Liver (tissue), 9 donors: ENCODE results near the gene XG. TPM values are rescaled to one million over a fixed set of nuclear protein-coding genes. Genes with fewer than 3 reads are reported as not detected.
A peak's percentile ranks its signal among the peaks of the same experiment; 100 is the strongest.

Source experiments
- DNase-seq: peaks from one replicate; pipeline ENCODE4 v3.0.0-alpha.2; 2017; ENCODE audit warnings: low spot score
- H3K27ac ChIP-seq, 2 donors: one replicate each; pipeline ENCODE4 v1.7.0; 2013; ENCODE audit warnings: inconsistent platforms in 2 of 2, low read length in 2 of 2, control low read depth in 1 of 2, low read depth in 1 of 2, mild to moderate bottlenecking in 1 of 2
- H3K27me3 ChIP-seq, 4 donors: one replicate each; pipeline versions ENCODE4 v1.6.1 to v1.7.0; 2013; ENCODE audit warnings: low read length in 3 of 4, inconsistent platforms in 1 of 4, mild to moderate bottlenecking in 1 of 4, moderate library complexity in 1 of 4; ENCODE audit not compliant: control insufficient read depth in 4 of 4, insufficient read depth in 4 of 4
- H3K36me3 ChIP-seq, 4 donors: one replicate each; pipeline versions ENCODE4 v1.6.1 to v1.7.0; 2013; ENCODE audit warnings: low read length in 3 of 4, mild to moderate bottlenecking in 3 of 4, low read depth in 1 of 4, moderate library complexity in 1 of 4; ENCODE audit not compliant: control insufficient read depth in 4 of 4, insufficient read depth in 3 of 4
- H3K4me1 ChIP-seq, 4 donors: one replicate each; pipeline versions ENCODE4 v1.6.1 to v1.7.0; 2013; ENCODE audit warnings: low read length in 3 of 4, mild to moderate bottlenecking in 3 of 4, moderate library complexity in 1 of 4; ENCODE audit not compliant: control insufficient read depth in 4 of 4, insufficient read depth in 4 of 4
- H3K4me3 ChIP-seq, 3 donors: one replicate each; pipeline versions ENCODE4 v1.6.1 to v1.7.0; 2013; ENCODE audit warnings: low read length in 3 of 3, control low read depth in 1 of 3, low read depth in 1 of 3, mild to moderate bottlenecking in 1 of 3
- H3K9ac ChIP-seq, 2 donors: one replicate each; pipeline ENCODE4 v1.7.0; 2013; ENCODE audit warnings: low read length in 2 of 2, mild to moderate bottlenecking in 2 of 2, moderate library complexity in 2 of 2, control low read depth in 1 of 2, low read depth in 1 of 2
- H3K9me3 ChIP-seq, 4 donors: one replicate each; pipeline versions ENCODE4 v1.6.1 to v1.7.0; 2013; ENCODE audit warnings: low read length in 3 of 4; ENCODE audit not compliant: control insufficient read depth in 4 of 4
- EGR1 ChIP-seq, 2 donors: IDR thresholded peaks; 2 replicates each; pipeline ENCODE4 v1.6.1; 2016 to 2018; ENCODE audit warnings: antibody characterized with exemption in 2 of 2, low read depth in 2 of 2
- FOXA1 ChIP-seq: IDR thresholded peaks from 2 replicates; pipeline ENCODE4 v1.6.1; 2016; ENCODE audit warnings: antibody characterized with exemption
- FOXA2 ChIP-seq: IDR thresholded peaks from 2 replicates; pipeline ENCODE4 v1.6.1; 2016; ENCODE audit warnings: antibody characterized with exemption
- GABPA ChIP-seq, 2 donors: IDR thresholded peaks in 1 of 2; conservative IDR thresholded peaks in 1 of 2; 2 replicates each; pipeline ENCODE4 v1.6.1; 2016; ENCODE audit warnings: antibody characterized with exemption in 2 of 2, mild to moderate bottlenecking in 1 of 2, moderate library complexity in 1 of 2
- HNF4A ChIP-seq, 2 donors: conservative IDR thresholded peaks; 2 replicates each; pipeline ENCODE4 v1.6.1; 2016; ENCODE audit warnings: antibody characterized with exemption in 2 of 2, mild to moderate bottlenecking in 2 of 2
- HNF4G ChIP-seq: IDR thresholded peaks from 2 replicates; pipeline ENCODE4 v1.6.1; 2016; ENCODE audit warnings: antibody characterized with exemption
- JUND ChIP-seq, 2 donors: IDR thresholded peaks; 2 replicates each; pipeline ENCODE4 v1.6.1; 2016; ENCODE audit warnings: antibody characterized with exemption in 2 of 2
- NR2F2 ChIP-seq: IDR thresholded peaks from 2 replicates; pipeline ENCODE4 v1.6.1; 2016; ENCODE audit warnings: antibody characterized with exemption
- RAD21 ChIP-seq, 2 donors: IDR thresholded peaks; 2 replicates each; pipeline ENCODE4 v1.6.1; 2016; ENCODE audit warnings: antibody characterized with exemption in 2 of 2, mild to moderate bottlenecking in 2 of 2
- RXRA ChIP-seq, 2 donors: IDR thresholded peaks; 2 replicates each; pipeline ENCODE4 v1.6.1; 2017 to 2018; ENCODE audit warnings: antibody characterized with exemption in 2 of 2, mild to moderate bottlenecking in 1 of 2
- TAF1 ChIP-seq: conservative IDR thresholded peaks from 2 replicates; pipeline ENCODE4 v1.6.1; 2016; ENCODE audit warnings: antibody characterized with exemption, mild to moderate bottlenecking
- YY1 ChIP-seq: IDR thresholded peaks from 2 replicates; pipeline ENCODE4 v1.6.1; 2016; ENCODE audit warnings: antibody characterized with exemption, mild to moderate bottlenecking
- WGBS: extraction: QIAGEN DNeasy Blood & Tissue Kit; methylation state at CpG from one replicate; pipeline ENCODE4 v1.1.7; 2013; 5-methylcytosine and 5-hydroxymethylcytosine counted together
- polyA plus RNA-seq, 2 donors: library from polyadenylated mRNA; stranded (reverse) in 1 of 2; unstranded in 1 of 2; fragments of 200-250 nt in 1 of 2; fragments of >200 nt in 1 of 2; fragmentation: Nextera tagmentation in 1 of 2; extraction: Ambion mirVana in 1 of 2; gene quantifications; one replicate each; pipeline versions ENCODE4 v1.2.1 to v1.2.3, GENCODE V29; 2013 to 2015
- total RNA-seq, 2 donors: library from RNA; depleted of rRNA; stranded (reverse); fragments of >200 nt; gene quantifications; one replicate each; pipeline ENCODE4 v1.2.3, GENCODE V29; 2014
- TF ChIP-seq, protein P1 (sequence below): fragments of 150-350 bp; IDR thresholded peaks from 2 replicates; pipeline ENCODE4 v1.5.1; 2017; ENCODE audit warnings: improper control_type of control experiment, low read depth, low read length; ENCODE audit not compliant: missing input control
- TF ChIP-seq, protein P2 (sequence below): IDR thresholded peaks from 2 replicates; pipeline ENCODE4 v1.6.1; 2016; ENCODE audit warnings: antibody characterized with exemption
- TF ChIP-seq, protein P3 (sequence below): IDR thresholded peaks from 2 replicates; pipeline ENCODE4 v1.6.1; 2016; ENCODE audit warnings: antibody characterized with exemption
- TF ChIP-seq, protein P4 (sequence below): IDR thresholded peaks from 2 replicates; pipeline ENCODE4 v1.6.1; 2016; ENCODE audit warnings: antibody characterized with exemption
- TF ChIP-seq, protein P5 (sequence below): IDR thresholded peaks from 2 replicates; pipeline ENCODE4 v1.6.1; 2016; ENCODE audit warnings: antibody characterized with exemption, mild to moderate bottlenecking
- donor health status: healthy.
- donor health status: healthy.
- donor health status: healthy.
- donor health status: healthy.
- donor health status: healthy.

The XG gene
- total and polyA plus RNA-seq, 4 donors, result 0.02 to 0.93 (median 0.74) TPM; not detected in 1

DNA sequence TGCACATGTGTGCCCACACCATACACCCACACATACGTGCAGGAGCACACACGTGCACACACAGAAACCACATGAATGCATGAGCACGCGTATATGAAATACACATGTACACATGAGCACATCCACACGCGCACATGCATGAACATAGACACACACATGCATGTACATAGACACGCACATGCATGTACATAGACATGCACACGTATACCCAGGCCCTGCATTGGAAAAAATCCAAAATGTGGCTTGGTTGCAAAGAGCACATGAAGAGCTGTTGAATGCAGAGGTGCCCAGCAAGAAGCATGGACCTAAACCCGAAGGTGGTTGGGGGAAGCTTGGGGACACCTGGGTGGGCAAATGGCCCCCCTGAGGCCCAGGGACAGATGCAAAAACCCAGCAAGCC is 42.3 kb upstream of the XG start (continued):
- TF ChIP-seq, protein P1, sequence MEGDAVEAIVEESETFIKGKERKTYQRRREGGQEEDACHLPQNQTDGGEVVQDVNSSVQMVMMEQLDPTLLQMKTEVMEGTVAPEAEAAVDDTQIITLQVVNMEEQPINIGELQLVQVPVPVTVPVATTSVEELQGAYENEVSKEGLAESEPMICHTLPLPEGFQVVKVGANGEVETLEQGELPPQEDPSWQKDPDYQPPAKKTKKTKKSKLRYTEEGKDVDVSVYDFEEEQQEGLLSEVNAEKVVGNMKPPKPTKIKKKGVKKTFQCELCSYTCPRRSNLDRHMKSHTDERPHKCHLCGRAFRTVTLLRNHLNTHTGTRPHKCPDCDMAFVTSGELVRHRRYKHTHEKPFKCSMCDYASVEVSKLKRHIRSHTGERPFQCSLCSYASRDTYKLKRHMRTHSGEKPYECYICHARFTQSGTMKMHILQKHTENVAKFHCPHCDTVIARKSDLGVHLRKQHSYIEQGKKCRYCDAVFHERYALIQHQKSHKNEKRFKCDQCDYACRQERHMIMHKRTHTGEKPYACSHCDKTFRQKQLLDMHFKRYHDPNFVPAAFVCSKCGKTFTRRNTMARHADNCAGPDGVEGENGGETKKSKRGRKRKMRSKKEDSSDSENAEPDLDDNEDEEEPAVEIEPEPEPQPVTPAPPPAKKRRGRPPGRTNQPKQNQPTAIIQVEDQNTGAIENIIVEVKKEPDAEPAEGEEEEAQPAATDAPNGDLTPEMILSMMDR, result no peak
- TF ChIP-seq EGR1 (IDR thresholded peaks at IDR 0.05; ENCODE audit: low read depth in 2 of 2) (no peak), FOXA2 (no peak), HNF4G (no peak), RXRA (IDR thresholded peaks at IDR 0.05) (no peak)

DNA sequence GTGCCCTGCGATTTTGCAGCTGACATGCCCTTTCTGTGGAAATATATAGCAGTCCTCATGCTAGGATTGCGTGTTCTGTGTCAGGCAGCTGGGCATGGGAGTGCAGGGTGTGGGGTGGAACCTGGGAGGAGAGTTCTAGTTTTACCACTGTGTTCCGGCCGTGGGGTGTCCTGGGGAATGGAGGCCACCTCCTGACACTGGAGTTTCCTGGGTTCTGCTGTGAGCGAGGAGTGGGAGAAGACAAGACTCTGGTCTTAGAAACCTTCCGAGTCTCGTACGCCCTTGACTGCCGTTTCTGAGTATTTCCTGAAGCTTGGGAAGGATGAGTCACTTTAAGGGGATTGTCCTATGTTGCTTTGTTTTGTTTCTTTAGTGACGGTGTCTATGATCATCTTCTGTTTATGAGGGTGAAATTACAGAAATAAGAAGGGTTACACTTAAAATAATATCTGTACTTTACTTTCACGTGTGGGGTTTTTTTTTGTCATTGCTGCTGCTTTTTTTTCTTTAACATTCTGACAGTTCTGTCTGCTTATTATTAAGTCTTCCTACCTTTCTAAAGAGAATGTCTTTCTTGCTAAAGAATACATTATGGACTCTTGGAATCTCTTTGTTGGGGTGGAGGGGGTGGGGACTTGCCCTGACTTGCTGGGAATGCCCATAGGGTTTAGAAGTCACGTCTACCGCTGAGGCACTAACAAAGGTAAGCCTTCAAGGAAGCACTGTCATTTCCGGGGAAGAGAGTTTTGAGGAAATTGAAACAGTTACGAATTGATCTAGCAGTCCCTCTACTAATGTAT is 41.6 kb upstream of the XG start:
- Histone ChIP-seq H3K9me3 (no peaks in the 10 kb centered on the region), H3K9ac (no peak overlapping the region), H3K4me1 (peaks cover 1 to 12% (median 6%) of the 10 kb centered on the region in 4 donors), H3K36me3 (peaks cover 0 to 8% (median 3%) of the 10 kb centered on the region in 4 donors), H3K27ac (peak overlapping the region; percentile 14 to 64), H3K27me3 (no peaks in the 10 kb centered on the region), H3K4me3 (no peak overlapping the region)
- TF ChIP-seq JUND (IDR thresholded peaks at IDR 0.05), result peak in 1 of 2 donors; percentile 42
- TF ChIP-seq TAF1, result no peak
- no peak for TF ChIP-seq HNF4G
- no peak for DNase-seq
- 57% methylated on average over 15 of the region's 15 CpGs for WGBS

DNA sequence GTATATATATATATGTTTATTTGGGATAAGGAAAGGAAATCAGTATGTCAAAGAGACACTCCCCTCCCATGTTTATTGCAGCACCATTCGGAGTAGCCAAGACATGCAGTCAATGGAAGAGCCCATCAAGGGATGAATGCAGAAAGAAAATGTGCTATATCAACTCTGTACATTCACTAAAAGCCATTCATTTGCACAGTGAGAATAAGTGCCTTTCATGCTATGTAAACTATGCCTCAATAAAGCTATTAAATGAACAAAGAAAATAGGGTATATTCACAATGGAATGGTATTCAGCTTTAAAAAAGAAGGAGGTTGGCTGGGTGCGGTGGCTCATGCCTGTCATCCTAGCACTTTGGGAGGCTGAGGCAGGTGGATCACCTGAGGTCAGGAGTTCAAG is 40.4 kb upstream of the XG start:
- WGBS, result 93% methylated on average over 2 of the region's 2 CpGs
- no peaks in the 10 kb centered on the region for H3K27me3 ChIP-seq
- no peak for DNase-seq
- H3K9ac ChIP-seq, result no peak overlapping the region
- no peak overlapping the region for H3K4me3 ChIP-seq
- TF ChIP-seq, protein P2, sequence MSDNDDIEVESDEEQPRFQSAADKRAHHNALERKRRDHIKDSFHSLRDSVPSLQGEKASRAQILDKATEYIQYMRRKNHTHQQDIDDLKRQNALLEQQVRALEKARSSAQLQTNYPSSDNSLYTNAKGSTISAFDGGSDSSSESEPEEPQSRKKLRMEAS, result no peak
- no peak for TF ChIP-seq EGR1 (IDR thresholded peaks at IDR 0.05; ENCODE audit: low read depth in 2 of 2)
- TF ChIP-seq, protein P1, result no peak
- TF ChIP-seq, protein P3, sequence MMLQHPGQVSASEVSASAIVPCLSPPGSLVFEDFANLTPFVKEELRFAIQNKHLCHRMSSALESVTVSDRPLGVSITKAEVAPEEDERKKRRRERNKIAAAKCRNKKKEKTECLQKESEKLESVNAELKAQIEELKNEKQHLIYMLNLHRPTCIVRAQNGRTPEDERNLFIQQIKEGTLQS, result no peak
- no peak for TF ChIP-seq TAF1
- TF ChIP-seq, protein P4, sequence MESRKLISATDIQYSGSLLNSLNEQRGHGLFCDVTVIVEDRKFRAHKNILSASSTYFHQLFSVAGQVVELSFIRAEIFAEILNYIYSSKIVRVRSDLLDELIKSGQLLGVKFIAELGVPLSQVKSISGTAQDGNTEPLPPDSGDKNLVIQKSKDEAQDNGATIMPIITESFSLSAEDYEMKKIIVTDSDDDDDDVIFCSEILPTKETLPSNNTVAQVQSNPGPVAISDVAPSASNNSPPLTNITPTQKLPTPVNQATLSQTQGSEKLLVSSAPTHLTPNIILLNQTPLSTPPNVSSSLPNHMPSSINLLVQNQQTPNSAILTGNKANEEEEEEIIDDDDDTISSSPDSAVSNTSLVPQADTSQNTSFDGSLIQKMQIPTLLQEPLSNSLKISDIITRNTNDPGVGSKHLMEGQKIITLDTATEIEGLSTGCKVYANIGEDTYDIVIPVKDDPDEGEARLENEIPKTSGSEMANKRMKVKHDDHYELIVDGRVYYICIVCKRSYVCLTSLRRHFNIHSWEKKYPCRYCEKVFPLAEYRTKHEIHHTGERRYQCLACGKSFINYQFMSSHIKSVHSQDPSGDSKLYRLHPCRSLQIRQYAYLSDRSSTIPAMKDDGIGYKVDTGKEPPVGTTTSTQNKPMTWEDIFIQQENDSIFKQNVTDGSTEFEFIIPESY, result no peak
- no peak for TF ChIP-seq HNF4A (conservative IDR thresholded peaks at IDR 0.05)
- no peak for TF ChIP-seq RXRA (IDR thresholded peaks at IDR 0.05)
- no peak for TF ChIP-seq HNF4G
- TF ChIP-seq NR2F2, result no peak
- TF ChIP-seq, protein P5, sequence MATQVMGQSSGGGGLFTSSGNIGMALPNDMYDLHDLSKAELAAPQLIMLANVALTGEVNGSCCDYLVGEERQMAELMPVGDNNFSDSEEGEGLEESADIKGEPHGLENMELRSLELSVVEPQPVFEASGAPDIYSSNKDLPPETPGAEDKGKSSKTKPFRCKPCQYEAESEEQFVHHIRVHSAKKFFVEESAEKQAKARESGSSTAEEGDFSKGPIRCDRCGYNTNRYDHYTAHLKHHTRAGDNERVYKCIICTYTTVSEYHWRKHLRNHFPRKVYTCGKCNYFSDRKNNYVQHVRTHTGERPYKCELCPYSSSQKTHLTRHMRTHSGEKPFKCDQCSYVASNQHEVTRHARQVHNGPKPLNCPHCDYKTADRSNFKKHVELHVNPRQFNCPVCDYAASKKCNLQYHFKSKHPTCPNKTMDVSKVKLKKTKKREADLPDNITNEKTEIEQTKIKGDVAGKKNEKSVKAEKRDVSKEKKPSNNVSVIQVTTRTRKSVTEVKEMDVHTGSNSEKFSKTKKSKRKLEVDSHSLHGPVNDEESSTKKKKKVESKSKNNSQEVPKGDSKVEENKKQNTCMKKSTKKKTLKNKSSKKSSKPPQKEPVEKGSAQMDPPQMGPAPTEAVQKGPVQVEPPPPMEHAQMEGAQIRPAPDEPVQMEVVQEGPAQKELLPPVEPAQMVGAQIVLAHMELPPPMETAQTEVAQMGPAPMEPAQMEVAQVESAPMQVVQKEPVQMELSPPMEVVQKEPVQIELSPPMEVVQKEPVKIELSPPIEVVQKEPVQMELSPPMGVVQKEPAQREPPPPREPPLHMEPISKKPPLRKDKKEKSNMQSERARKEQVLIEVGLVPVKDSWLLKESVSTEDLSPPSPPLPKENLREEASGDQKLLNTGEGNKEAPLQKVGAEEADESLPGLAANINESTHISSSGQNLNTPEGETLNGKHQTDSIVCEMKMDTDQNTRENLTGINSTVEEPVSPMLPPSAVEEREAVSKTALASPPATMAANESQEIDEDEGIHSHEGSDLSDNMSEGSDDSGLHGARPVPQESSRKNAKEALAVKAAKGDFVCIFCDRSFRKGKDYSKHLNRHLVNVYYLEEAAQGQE, result no peak
- no peak for TF ChIP-seq JUND (IDR thresholded peaks at IDR 0.05)
- no peak for TF ChIP-seq GABPA (IDR thresholded peaks at IDR 0.05 in 1 of 2, conservative IDR thresholded peaks at IDR 0.05 in 1 of 2)
- no peak for TF ChIP-seq FOXA1
- TF ChIP-seq YY1, result no peak
- TF ChIP-seq RAD21 (IDR thresholded peaks at IDR 0.05), result no peak
- no peak for TF ChIP-seq FOXA2
- peaks cover 0 to 13% (median 3%) of the 10 kb centered on the region in 4 donors for H3K36me3 ChIP-seq
- no peaks in the 10 kb centered on the region for H3K9me3 ChIP-seq
- H3K27ac ChIP-seq, result no peak overlapping the region
- peaks cover 0 to 12% (median 6%) of the 10 kb centered on the region in 4 donors for H3K4me1 ChIP-seq
